Activated CD4-positive, alpha-beta T cell treated with anti-CD3 and anti-CD28 coated beads, Interleukin-2, amount 10 ng/mL, durations not matched to agents 24 days and 14 days (primary cell): ENCODE measurements around the gene ABT1. TPM values are rescaled to one million over a fixed set of nuclear protein-coding genes. Genes with fewer than 3 reads are reported as not detected.

Source experiments
- DNase-seq: peaks from one replicate; pipeline ENCODE4 v3.0.0; 2022
- H3K27ac Mint-ChIP-seq: one replicate; pipeline ENCODE4 v1.8.0; 2022; ENCODE audit warnings: mild to moderate bottlenecking, mixed read lengths
- H3K27me3 Mint-ChIP-seq: one replicate; pipeline ENCODE4 v1.8.0; 2022; ENCODE audit warnings: mixed read lengths
- H3K36me3 Mint-ChIP-seq: one replicate; pipeline ENCODE4 v1.8.0; 2022; ENCODE audit warnings: low read depth, mild to moderate bottlenecking, mixed read lengths
- H3K4me1 Mint-ChIP-seq: one replicate; pipeline ENCODE4 v1.8.0; 2021; ENCODE audit warnings: mixed read lengths
- H3K4me3 Mint-ChIP-seq: one replicate; pipeline ENCODE4 v1.8.0; 2022; ENCODE audit warnings: mild to moderate bottlenecking, moderate library complexity, mixed read lengths
- H3K9me3 Mint-ChIP-seq: one replicate; pipeline ENCODE4 v1.8.0; 2021; ENCODE audit warnings: mixed read lengths
- intact Hi-C: fragments of 100-400 bp; cut with micrococcal nuclease; formaldehyde crosslinking; loops from one replicate; pipeline ENCODE4 v1.15.1; 2023
- total RNA-seq: library from RNA; stranded (reverse); gene quantifications from 2 replicates; pipeline ENCODE4 v1.2.3, GENCODE V29; 2022

The ABT1 gene
- total RNA-seq, 1 donor from 2014 or later, result 32.1 TPM

GRCh38 chr6:26561533-26562466, 35.0 kb upstream of the ABT1 start:
- Mint-ChIP-seq H3K4me3 (no peak overlapping the region), H3K4me1 (peaks cover 8% of the 10 kb centered on the region), H3K9me3 (no peaks in the 10 kb centered on the region), H3K27me3 (peaks cover 13% of the 10 kb centered on the region), H3K27ac (no peak overlapping the region), H3K36me3 (no peaks in the 10 kb centered on the region)
- no peak for DNase-seq
- intact Hi-C loops, result no loop called here

GRCh38 chr6:26563488-26563887, 33.3 kb upstream of the ABT1 start:
- no peaks in the 10 kb centered on the region for H3K9me3 Mint-ChIP-seq
- peaks cover under 1% of the 10 kb centered on the region for H3K36me3 Mint-ChIP-seq
- H3K4me3 Mint-ChIP-seq, result no peak overlapping the region
- H3K27me3 Mint-ChIP-seq, result peaks cover 11% of the 10 kb centered on the region
- DNase-seq, result no peak
- no peak overlapping the region for H3K27ac Mint-ChIP-seq
- peaks cover 9% of the 10 kb centered on the region for H3K4me1 Mint-ChIP-seq
- intact Hi-C loops, result no loop called here

- Mint-ChIP-seq H3K27ac (peak overlapping the region; percentile 88), H3K36me3 (peaks cover 2% of the 10 kb centered on the region), H3K4me1 (peaks cover 32% of the 10 kb centered on the region), H3K9me3 (no peaks in the 10 kb centered on the region), H3K4me3 (peak overlapping the region; percentile 88), H3K27me3 (peaks cover 5% of the 10 kb centered on the region)
- DNase-seq, result peak; percentile 99
- intact Hi-C loops, result loop anchor here (1.0 to 2.0 kb wide), 6 partner anchors 15 to 239 kb away; partner anchors contain the start of gene HMGN4
Measured at GRCh38 chr6:26568601-26569432, 27.9 kb upstream of the ABT1 start.

GRCh38 chr6:26569433-26569764, 27.4 kb upstream of the ABT1 start:
- H3K36me3 Mint-ChIP-seq, result peaks cover 2% of the 10 kb centered on the region
- no peak for DNase-seq
- intact Hi-C loops, result loop anchor here (1.0 to 2.0 kb wide), 2 partner anchors 37 to 228 kb away; no protein-coding TSS in a partner anchor
- H3K4me3 Mint-ChIP-seq, result peak overlapping the region; percentile 88
- no peaks in the 10 kb centered on the region for H3K9me3 Mint-ChIP-seq
- H3K27ac Mint-ChIP-seq, result peak overlapping the region; percentile 88
- H3K27me3 Mint-ChIP-seq, result peaks cover 5% of the 10 kb centered on the region
- H3K4me1 Mint-ChIP-seq, result peaks cover 30% of the 10 kb centered on the region

- no peaks in the 10 kb centered on the region for H3K9me3 Mint-ChIP-seq
- no peak for DNase-seq
- peaks cover 30% of the 10 kb centered on the region for H3K4me1 Mint-ChIP-seq
- peaks cover 2% of the 10 kb centered on the region for H3K36me3 Mint-ChIP-seq
- H3K27ac Mint-ChIP-seq, result no peak overlapping the region
- peaks cover 5% of the 10 kb centered on the region for H3K27me3 Mint-ChIP-seq
- no peak overlapping the region for H3K4me3 Mint-ChIP-seq
- intact Hi-C loops, result loop anchor here (10.0 kb wide), 1 partner anchor 1115 kb away; no protein-coding TSS in a partner anchor
Measured at GRCh38 chr6:26570027-26570809, 26.5 kb upstream of the ABT1 start.

GRCh38 chr6:26571592-26572296, 25.0 kb upstream of the ABT1 start:
- H3K4me3 Mint-ChIP-seq, result peak overlapping the region; percentile 87
- H3K4me1 Mint-ChIP-seq, result peaks cover 33% of the 10 kb centered on the region

GRCh38 chr6:26575494-26575939, 21.2 kb upstream of the ABT1 start:
- Mint-ChIP-seq H3K4me3 (no peak overlapping the region), H3K36me3 (peaks cover 4% of the 10 kb centered on the region), H3K27ac (no peak overlapping the region), H3K27me3 (peaks cover 11% of the 10 kb centered on the region), H3K9me3 (peaks cover 8% of the 10 kb centered on the region), H3K4me1 (peaks cover 30% of the 10 kb centered on the region)
- DNase-seq, result no peak
- intact Hi-C loops, result loop anchor here (10.0 kb wide), 1 partner anchor 1109 kb away; no protein-coding TSS in a partner anchor

More at GRCh38 chr6:26571592-26572296, 25.0 kb upstream of the ABT1 start:
- Mint-ChIP-seq H3K9me3 (no peaks in the 10 kb centered on the region), H3K27ac (peak overlapping the region; percentile 86), H3K36me3 (peaks cover 2% of the 10 kb centered on the region), H3K27me3 (peaks cover 5% of the 10 kb centered on the region)
- intact Hi-C loops, result loop anchor here (1.0 to 10.0 kb wide), 2 partner anchors 25 to 1113 kb away; partner anchors contain the start of gene ABT1
- peak; percentile 81 for DNase-seq

- peaks cover 8% of the 10 kb centered on the region for H3K9me3 Mint-ChIP-seq
- peaks cover 16% of the 10 kb centered on the region for H3K27me3 Mint-ChIP-seq
- no peak for DNase-seq
- H3K4me3 Mint-ChIP-seq, result peak overlapping the region; percentile 88
- peaks cover 29% of the 10 kb centered on the region for H3K4me1 Mint-ChIP-seq
- H3K27ac Mint-ChIP-seq, result peak overlapping the region; percentile 35
- peaks cover 4% of the 10 kb centered on the region for H3K36me3 Mint-ChIP-seq
- intact Hi-C loops, result loop anchor here (10.0 kb wide), 1 partner anchor 1108 kb away; no protein-coding TSS in a partner anchor
Measured at GRCh38 chr6:26576407-26576843, 20.3 kb upstream of the ABT1 start.

GRCh38 chr6:26576929-26577719, 19.6 kb upstream of the ABT1 start:
- Mint-ChIP-seq H3K27ac (peak overlapping the region; percentile 83), H3K4me3 (peak overlapping the region; percentile 88), H3K36me3 (peaks cover 4% of the 10 kb centered on the region), H3K4me1 (peaks cover 22% of the 10 kb centered on the region), H3K9me3 (peaks cover 8% of the 10 kb centered on the region), H3K27me3 (peaks cover 19% of the 10 kb centered on the region)
- DNase-seq, result peak; percentile 85
- intact Hi-C loops, result loop anchor here (1.0 to 10.0 kb wide), 2 partner anchors 19 to 1108 kb away; partner anchors contain the start of gene ABT1

GRCh38 chr6:26577720-26578072, 19.1 kb upstream of the ABT1 start:
- H3K9me3 Mint-ChIP-seq, result peaks cover 8% of the 10 kb centered on the region
- H3K4me1 Mint-ChIP-seq, result peaks cover 16% of the 10 kb centered on the region
- intact Hi-C loops, result loop anchor here (1.0 to 10.0 kb wide), 2 partner anchors 19 to 1107 kb away; partner anchors contain the start of gene ABT1
- H3K4me3 Mint-ChIP-seq, result peak overlapping the region; percentile 88
- H3K36me3 Mint-ChIP-seq, result peaks cover 4% of the 10 kb centered on the region
- H3K27me3 Mint-ChIP-seq, result peaks cover 22% of the 10 kb centered on the region
- peak overlapping the region; percentile 83 for H3K27ac Mint-ChIP-seq
- no peak for DNase-seq

- Mint-ChIP-seq H3K27me3 (peaks cover 28% of the 10 kb centered on the region), H3K4me3 (peak overlapping the region; percentile 14), H3K27ac (no peak overlapping the region), H3K9me3 (peaks cover 8% of the 10 kb centered on the region), H3K4me1 (peaks cover 15% of the 10 kb centered on the region), H3K36me3 (peaks cover 4% of the 10 kb centered on the region)
- DNase-seq, result no peak
- intact Hi-C loops, result loop anchor here (10.0 kb wide), 1 partner anchor 1107 kb away; no protein-coding TSS in a partner anchor
Measured at GRCh38 chr6:26578279-26578678, 18.5 kb upstream of the ABT1 start.

- peaks cover 8% of the 10 kb centered on the region for H3K9me3 Mint-ChIP-seq
- H3K4me1 Mint-ChIP-seq, result peaks cover 15% of the 10 kb centered on the region
- no peak overlapping the region for H3K27ac Mint-ChIP-seq
- H3K36me3 Mint-ChIP-seq, result peaks cover 4% of the 10 kb centered on the region
- intact Hi-C loops, result loop anchor here (10.0 kb wide), 1 partner anchor 1106 kb away; no protein-coding TSS in a partner anchor
- H3K4me3 Mint-ChIP-seq, result peak overlapping the region; percentile 14
- DNase-seq, result no peak
- H3K27me3 Mint-ChIP-seq, result peaks cover 32% of the 10 kb centered on the region
Measured at GRCh38 chr6:26578741-26579140, 18.0 kb upstream of the ABT1 start.
